Adrenal gland (tissue), 12 donors: ENCODE measurements around the gene HK2. TPM values are rescaled to one million over a fixed set of nuclear protein-coding genes. Genes with fewer than 3 reads are reported as not detected.
"Not testable (repeated sequence)": the region's sequence is repeated elsewhere in the genome, so short reads cannot be mapped to it uniquely, and the experiment has no call there.

Experiments
- DNase-seq, 7 donors: peaks; one replicate each; pipeline ENCODE4 v3.0.0-alpha.2; 2019 to 2020
- H3K27ac ChIP-seq, 5 donors: fragments of 200-600 bp; sonication (generic) in 4 of 5; 1 replicate in 3 of 5; 2 replicates in 2 of 5; pipeline versions ENCODE4 v1.5.1 to v1.8.0; 2016 to 2020; ENCODE audit warnings: mild to moderate bottlenecking in 1 of 5
- H3K27me3 ChIP-seq: fragments of 200-600 bp; 2 replicates; pipeline ENCODE4 v1.8.0; 2021
- H3K36me3 ChIP-seq, 2 donors: fragments of 200-600 bp; replicated peaks in 1 of 2; 1 replicate in 1 of 2; 2 replicates in 1 of 2; pipeline versions ENCODE4 v1.5.1 to v1.8.0; 2018 to 2022
- H3K4me1 ChIP-seq, 2 donors: fragments of 200-600 bp; replicated peaks in 1 of 2; 1 replicate in 1 of 2; 2 replicates in 1 of 2; pipeline versions ENCODE4 v1.5.1 to v1.8.0; 2018 to 2021
- H3K4me3 ChIP-seq, 4 donors: fragments of 200-600 bp; sonication (generic) in 3 of 4; one replicate each; pipeline ENCODE4 v1.5.1; 2016 to 2018
- H3K9me3 ChIP-seq, 3 donors: fragments of 200-600 bp; sonication (generic) in 1 of 3; replicated peaks in 1 of 3; 1 replicate in 2 of 3; 2 replicates in 1 of 3; pipeline versions ENCODE4 v1.5.1 to v1.8.0; 2016 to 2021
- CTCF ChIP-seq, 6 experiments: fragments of 450-650 bp in 4 of 6; fragments of 200-600 bp in 2 of 6; sonication (generic) in 1 of 6; IDR thresholded peaks; 1 replicate in 5 of 6; 2 replicates in 1 of 6; pipeline versions ENCODE4 v1.5.1 to v1.8.0; 2016 to 2021; ENCODE audit warnings: antibody characterized with exemption in 6 of 6, mild to moderate bottlenecking in 2 of 6, moderate library complexity in 1 of 6
- POLR2A ChIP-seq, 2 donors: fragments of 450-650 bp; IDR thresholded peaks; one replicate each; pipeline ENCODE4 v1.6.1; 2017; ENCODE audit warnings: antibody characterized with exemption in 2 of 2, mild to moderate bottlenecking in 2 of 2, moderate library complexity in 1 of 2
- WGBS, 4 donors: extraction: QIAGEN DNeasy Blood & Tissue Kit in 2 of 4; methylation state at CpG; one replicate each; pipeline versions ENCODE4 v1.1.5 to v1.1.7; 2013 to 2017; 5-methylcytosine and 5-hydroxymethylcytosine counted together
- intact Hi-C, 2 donors: fragments of 100-400 bp; cut with DNase I; formaldehyde crosslinking; loops; one replicate each; pipeline versions ENCODE4 v1.14.1 to v1.15.0; 2022 to 2023
- polyA plus RNA-seq, 3 donors: library from polyadenylated mRNA; stranded (reverse); fragments of 200-250 nt in 2 of 3; fragments of 350-450 nt in 1 of 3; fragmentation: Illumina TruSeq in 1 of 3; extraction: RNeasy Lipid Tissue Mini Kit (QIAGEN cat#74804) in 1 of 3; gene quantifications; one replicate each; pipeline ENCODE4 v1.2.3, GENCODE V29; 2013 to 2014
- total RNA-seq, 9 donors: library from RNA; depleted of rRNA in 4 of 9; stranded (reverse); fragments of >200 nt in 4 of 9; fragments of 120-200 nt in 1 of 9; fragmentation: NEBNext Ultra II Directional in 1 of 9; extraction: Animal tissue kit (Norgen Biotek cat#: 25700) in 1 of 9; gene quantifications; one replicate each; pipeline versions ENCODE4 v1.1.0 to v1.2.4, GENCODE V29; 2013 to 2023
- donor health status: healthy with polysubstance abuse.
- donor health status: Bipolar disorder and iron deficiency.
- donor health status: DM: yes; HTN: yes; CAD: no.
- donor health status: DM: no; HTN: no; CAD: no.
- donor health status: DM: no; HTN: no; CAD: no.
- donor health status: DM: yes; HTN: yes; CAD: no.

Gene HK2
- total and polyA plus RNA-seq, 12 donors: 1.2 to 11.7 (median 5.0) TPM

GRCh38 chr2:74847070-74847858 is 13.3 kb downstream of the HK2 start:
- Histone ChIP-seq H3K9me3 (no peaks in the 10 kb centered on the region), H3K4me1 (peaks cover 16 to 19% of the 10 kb centered on the region in 2 donors), H3K4me3 (no peak overlapping the region), H3K27me3 (no peaks in the 10 kb centered on the region), H3K36me3 (no peaks in the 10 kb centered on the region), H3K27ac (no peak overlapping the region)
- intact Hi-C loops: no loop called here
- TF ChIP-seq POLR2A (IDR thresholded peaks at IDR 0.05) (no peak), CTCF (IDR thresholded peaks at IDR 0.05) (no peak)
- no peak for DNase-seq
- WGBS, 4 donors: 76 to 82% (median 80%) methylated on average over 10 of the region's 10 CpGs

- Histone ChIP-seq H3K4me3 (no peak overlapping the region), H3K9me3 (no peaks in the 10 kb centered on the region), H3K36me3 (no peaks in the 10 kb centered on the region), H3K27ac (peak overlapping the region in 2 of 5 donors; percentile 44 to 78), H3K27me3 (no peaks in the 10 kb centered on the region), H3K4me1 (peaks cover 16 to 19% of the 10 kb centered on the region in 2 donors)
- TF ChIP-seq POLR2A (IDR thresholded peaks at IDR 0.05) (no peak), CTCF (IDR thresholded peaks at IDR 0.05) (no peak)
- 48 to 75% (median 66%) methylated on average over 5 to 8 of the region's 8 CpGs for WGBS, 4 donors
- DNase-seq: peak in 2 of 7 donors; percentile 19 to 58
- intact Hi-C loops: no loop called here
Observed at GRCh38 chr2:74849228-74849892, 15.4 kb downstream of the HK2 start.

- Histone ChIP-seq H3K27me3 (no peaks in the 10 kb centered on the region), H3K9me3 (no peaks in the 10 kb centered on the region), H3K4me3 (no peak overlapping the region), H3K36me3 (no peaks in the 10 kb centered on the region), H3K27ac (no peak overlapping the region), H3K4me1 (peaks cover 5 to 9% of the 10 kb centered on the region in 2 donors)
- DNase-seq: no peak
- WGBS, 4 donors: 86 to 92% (median 91%) methylated on average over 3 of the region's 3 CpGs
- TF ChIP-seq POLR2A (IDR thresholded peaks at IDR 0.05) (no peak), CTCF (IDR thresholded peaks at IDR 0.05) (no peak)
- intact Hi-C loops: no loop called here
Observed at GRCh38 chr2:74850496-74851190, 16.7 kb downstream of the HK2 start.

GRCh38 chr2:74851191-74851566 is 17.3 kb downstream of the HK2 start:
- Histone ChIP-seq H3K4me1 (peaks cover 0 to 6% of the 10 kb centered on the region in 2 donors), H3K9me3 (no peaks in the 10 kb centered on the region), H3K27me3 (no peaks in the 10 kb centered on the region), H3K4me3 (no peak overlapping the region), H3K27ac (no peak overlapping the region), H3K36me3 (no peaks in the 10 kb centered on the region)
- intact Hi-C loops: no loop called here
- WGBS, 4 donors: 80 to 85% (median 83%) methylated on average over 8 of the region's 8 CpGs
- no peak for DNase-seq
- no peak for TF ChIP-seq CTCF (IDR thresholded peaks at IDR 0.05)
- TF ChIP-seq POLR2A (IDR thresholded peaks at IDR 0.05): no peak

- H3K4me1 ChIP-seq, H3K4me3 ChIP-seq, DNase-seq, intact Hi-C loops, H3K36me3 ChIP-seq, H3K9me3 ChIP-seq, H3K27ac ChIP-seq, H3K27me3 ChIP-seq: not testable (repeated sequence)
- 94 to 96% (median 96%) methylated on average over 4 to 8 of the region's 8 CpGs for WGBS, 4 donors
Observed at GRCh38 chr2:74853360-74853759, 19.4 kb downstream of the HK2 start.
